Smooth muscle cell (in vitro differentiated cells): ENCODE measurements around the gene IL1F10. TPM values are rescaled to one million over a fixed set of nuclear protein-coding genes. Genes with fewer than 3 reads are reported as not detected.

Source experiments
- DNase-seq: peaks from one replicate; lab custom pipeline; 2025; ENCODE audit not compliant: unreplicated experiment; lab: John Stamatoyannopoulos, UW
- H2AFZ ChIP-seq: fragments of 200-600 bp; sonication (generic); 2 replicates; pipeline ENCODE4 v1.6.0; 2016; ENCODE audit warnings: antibody characterized with exemption, low read depth, mild to moderate bottlenecking
- H3F3A ChIP-seq: fragments of 200-600 bp; sonication (generic); 2 replicates; pipeline ENCODE4 v1.6.0; 2017; ENCODE audit warnings: antibody characterized with exemption, low read depth
- H3K27ac ChIP-seq: fragments of 200-600 bp; sonication (generic); 2 replicates; pipeline ENCODE4 v1.5.1; 2016; ENCODE audit warnings: low read depth, mild to moderate bottlenecking
- H3K27me3 ChIP-seq: fragments of 200-600 bp; sonication (generic); 2 replicates; pipeline ENCODE4 v1.6.1; 2016; ENCODE audit warnings: low read depth, mild to moderate bottlenecking
- H3K36me3 ChIP-seq: fragments of 200-600 bp; sonication (generic); 2 replicates; pipeline ENCODE4 v1.5.1; 2016; ENCODE audit warnings: low read depth
- H3K4me1 ChIP-seq: fragments of 200-600 bp; sonication (generic); 2 replicates; pipeline ENCODE4 v1.5.1; 2016; ENCODE audit warnings: low read depth
- H3K4me2 ChIP-seq: fragments of 200-600 bp; sonication (generic); 2 replicates; pipeline ENCODE4 v1.6.0; 2016; ENCODE audit warnings: mild to moderate bottlenecking
- H3K4me3 ChIP-seq: fragments of 200-600 bp; sonication (generic); 2 replicates; pipeline ENCODE4 v1.5.1; 2016; ENCODE audit warnings: mild to moderate bottlenecking
- H3K79me2 ChIP-seq: fragments of 200-600 bp; sonication (generic); 2 replicates; pipeline ENCODE4 v1.6.0; 2016; ENCODE audit warnings: low read depth, mild to moderate bottlenecking
- H3K9ac ChIP-seq: fragments of 200-600 bp; sonication (generic); 2 replicates; pipeline ENCODE4 v1.6.0; 2016; ENCODE audit warnings: low read depth
- H3K9me3 ChIP-seq: fragments of 200-600 bp; sonication (generic); replicated peaks from 2 replicates; pipeline ENCODE4 v1.5.1; 2016; ENCODE audit warnings: low read depth
- H4K20me1 ChIP-seq: fragments of 200-600 bp; sonication (generic); 2 replicates; pipeline ENCODE4 v1.6.0; 2016; ENCODE audit warnings: low read depth
- WGBS: methylation state at CpG from one replicate; pipeline ENCODE4 v1.1.7; 2016; ENCODE audit warnings: low lambda C conversion rate; 5-methylcytosine and 5-hydroxymethylcytosine counted together
- polyA plus RNA-seq: library from polyadenylated mRNA; unstranded; fragments of >200 nt; fragmentation: Nextera tagmentation; extraction: Ambion mirVana; gene quantifications from 2 replicates; pipeline ENCODE4 v1.2.1, GENCODE V29; 2016
- total RNA-seq: library from RNA; depleted of rRNA; stranded (reverse); fragments of >200 nt; gene quantifications from 2 replicates; pipeline ENCODE4 v1.2.3, GENCODE V29; 2014
- TF ChIP-seq, protein P1 (sequence below): fragments of 200-600 bp; sonication (generic); IDR thresholded peaks from 2 replicates; pipeline ENCODE4 v1.5.1; 2017; ENCODE audit warnings: borderline replicate concordance, mild to moderate bottlenecking, antibody characterized with exemption; ENCODE audit not compliant: insufficient read depth, poor library complexity, severe bottlenecking

Gene IL1F10
- total and polyA plus RNA-seq, 2 experiments from 2014 or later = not detected

DNA sequence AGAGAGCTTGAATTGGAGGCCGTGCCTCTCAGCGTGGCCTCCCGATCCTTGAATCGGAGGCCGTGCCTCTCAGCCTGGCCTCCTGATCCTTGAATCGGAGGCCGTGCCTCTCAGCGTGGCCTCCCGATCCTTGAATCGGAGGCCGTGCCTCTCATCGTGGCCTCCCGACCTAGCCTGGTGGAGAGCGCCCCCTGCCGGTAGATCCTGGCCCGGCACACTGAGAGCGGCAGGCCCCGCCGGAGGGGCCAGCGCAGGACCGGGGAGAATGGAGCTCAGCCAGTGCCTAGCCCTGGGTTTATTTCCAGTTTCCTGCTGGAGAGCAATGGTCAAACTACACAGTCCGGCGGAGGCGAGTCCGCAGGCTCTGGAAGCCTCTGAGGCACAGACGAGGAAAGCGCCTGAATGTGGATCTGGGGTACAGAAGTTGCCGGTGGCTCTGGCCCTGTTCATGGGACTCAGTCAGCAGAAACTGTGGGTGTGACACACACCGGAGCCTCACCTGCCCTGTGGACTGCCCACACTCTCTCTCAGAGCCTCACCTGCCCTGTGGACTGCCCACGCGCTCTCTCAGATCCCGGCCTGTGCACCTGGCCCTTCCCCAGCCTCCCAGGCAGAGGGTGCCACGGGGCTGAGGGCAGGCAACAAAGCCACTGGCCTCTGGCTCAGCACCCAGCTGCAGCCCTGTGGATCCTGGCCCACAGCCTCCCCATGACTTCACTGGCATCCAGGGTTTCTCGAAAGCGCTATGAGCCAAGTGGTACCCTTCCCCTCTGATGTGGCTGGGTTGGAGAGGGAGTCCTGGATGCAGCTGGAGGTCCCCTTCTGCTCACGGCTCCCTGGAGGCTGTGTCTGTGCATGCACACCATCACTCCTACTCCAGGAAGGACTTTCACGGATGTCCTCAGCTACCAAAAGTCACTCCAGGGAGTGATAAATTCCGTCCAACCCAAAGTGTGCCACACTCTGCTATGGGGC lies 16.6 kb upstream of the IL1F10 start:
- H3K27me3 ChIP-seq = no peaks in the 10 kb centered on the region
- no peaks in the 10 kb centered on the region for H4K20me1 ChIP-seq
- no peaks in the 10 kb centered on the region for H3K36me3 ChIP-seq
- H2AFZ ChIP-seq = no peak overlapping the region
- no peak overlapping the region for H3K27ac ChIP-seq
- no peaks in the 10 kb centered on the region for H3K79me2 ChIP-seq
- WGBS = 91% methylated on average over 37 of the region's 38 CpGs
- no peak overlapping the region for H3K4me3 ChIP-seq
- H3F3A ChIP-seq = no peaks in the 10 kb centered on the region
- H3K9ac ChIP-seq = no peak overlapping the region
- TF ChIP-seq, protein P1, sequence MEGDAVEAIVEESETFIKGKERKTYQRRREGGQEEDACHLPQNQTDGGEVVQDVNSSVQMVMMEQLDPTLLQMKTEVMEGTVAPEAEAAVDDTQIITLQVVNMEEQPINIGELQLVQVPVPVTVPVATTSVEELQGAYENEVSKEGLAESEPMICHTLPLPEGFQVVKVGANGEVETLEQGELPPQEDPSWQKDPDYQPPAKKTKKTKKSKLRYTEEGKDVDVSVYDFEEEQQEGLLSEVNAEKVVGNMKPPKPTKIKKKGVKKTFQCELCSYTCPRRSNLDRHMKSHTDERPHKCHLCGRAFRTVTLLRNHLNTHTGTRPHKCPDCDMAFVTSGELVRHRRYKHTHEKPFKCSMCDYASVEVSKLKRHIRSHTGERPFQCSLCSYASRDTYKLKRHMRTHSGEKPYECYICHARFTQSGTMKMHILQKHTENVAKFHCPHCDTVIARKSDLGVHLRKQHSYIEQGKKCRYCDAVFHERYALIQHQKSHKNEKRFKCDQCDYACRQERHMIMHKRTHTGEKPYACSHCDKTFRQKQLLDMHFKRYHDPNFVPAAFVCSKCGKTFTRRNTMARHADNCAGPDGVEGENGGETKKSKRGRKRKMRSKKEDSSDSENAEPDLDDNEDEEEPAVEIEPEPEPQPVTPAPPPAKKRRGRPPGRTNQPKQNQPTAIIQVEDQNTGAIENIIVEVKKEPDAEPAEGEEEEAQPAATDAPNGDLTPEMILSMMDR = no peak
- no peaks in the 10 kb centered on the region for H3K4me1 ChIP-seq
- no peak overlapping the region for H3K4me2 ChIP-seq
- no peak for DNase-seq
- H3K9me3 ChIP-seq = no peaks in the 10 kb centered on the region

DNA sequence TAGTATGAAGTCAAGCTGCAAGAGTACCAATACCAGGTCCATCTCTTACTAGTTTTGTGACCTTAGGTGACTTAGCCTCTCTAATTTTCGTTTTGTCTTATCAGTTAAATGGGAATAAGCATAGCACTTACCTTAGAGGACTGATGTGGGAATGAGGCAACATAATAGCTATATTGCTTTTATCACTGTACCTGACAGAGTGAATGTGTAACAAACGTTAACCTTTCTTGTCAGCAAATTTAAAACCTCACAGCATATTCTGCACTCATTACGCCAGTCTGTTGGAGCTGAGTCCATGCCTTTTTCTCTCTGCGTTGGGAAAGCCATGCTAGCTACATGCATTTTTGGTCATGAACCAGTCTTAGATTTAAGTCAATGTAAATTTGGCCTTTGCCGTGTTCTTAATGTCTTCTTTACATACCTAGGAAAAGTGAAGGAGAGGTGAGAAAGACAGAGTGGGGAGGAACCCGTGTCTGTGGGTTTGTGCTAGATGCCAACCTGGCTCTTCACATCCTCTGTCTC lies 15.3 kb upstream of the IL1F10 start, which contains the start of gene IL36B:
Gene IL36B (minus strand): TSS at position 472 of the 522 bp plus-strand sequence.
- Histone ChIP-seq H3K36me3 (no peaks in the 10 kb centered on the region), H4K20me1 (no peaks in the 10 kb centered on the region), H3K9ac (no peak within 1 kb of the TSS), H3K79me2 (no peaks in the 10 kb centered on the region), H3K4me2 (no peak within 1 kb of the TSS), H3K4me3 (no peak within 1 kb of the TSS), H3K27me3 (no peaks in the 10 kb centered on the region), H3K9me3 (no peaks in the 10 kb centered on the region), H3K4me1 (no peaks in the 10 kb centered on the region), H3K27ac (no peak within 1 kb of the TSS), H2AFZ (no peak within 1 kb of the TSS), H3F3A (no peaks in the 10 kb centered on the region)
- no peak for DNase-seq
- 79% methylated on average over 6 of the region's 6 CpGs for WGBS
- TF ChIP-seq, protein P1 = no peak

DNA sequence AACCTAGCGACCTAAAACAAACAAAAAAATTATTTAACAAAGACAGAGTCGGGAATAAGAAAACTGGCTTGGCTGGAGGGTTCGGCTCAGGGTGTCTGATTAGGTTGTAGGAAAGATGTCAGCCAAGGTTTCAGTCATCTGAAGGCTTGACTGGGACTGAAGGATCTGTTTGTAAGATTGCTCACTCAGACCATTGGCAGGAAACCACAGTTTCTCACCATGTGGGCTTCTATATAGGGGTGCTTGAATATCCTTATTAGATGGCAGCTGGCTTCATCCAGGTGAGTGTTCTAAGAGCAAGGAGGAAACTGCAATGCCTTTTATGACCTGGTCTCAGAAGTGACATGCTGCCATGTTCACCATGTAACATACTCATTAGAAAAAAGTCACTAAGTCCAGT lies 14.1 kb upstream of the IL1F10 start:
- TF ChIP-seq, protein P1 = no peak
- H3K36me3 ChIP-seq = no peaks in the 10 kb centered on the region
- H3K79me2 ChIP-seq = no peaks in the 10 kb centered on the region
- H3K9ac ChIP-seq = no peak overlapping the region
- H2AFZ ChIP-seq = no peak overlapping the region
- WGBS = 73% methylated on average over 3 of the region's 3 CpGs
- H4K20me1 ChIP-seq = no peaks in the 10 kb centered on the region
- no peak overlapping the region for H3K4me3 ChIP-seq
- no peaks in the 10 kb centered on the region for H3K4me1 ChIP-seq
- no peak overlapping the region for H3K4me2 ChIP-seq
- DNase-seq = no peak
- H3F3A ChIP-seq = no peaks in the 10 kb centered on the region
- H3K9me3 ChIP-seq = no peaks in the 10 kb centered on the region
- no peaks in the 10 kb centered on the region for H3K27me3 ChIP-seq
- H3K27ac ChIP-seq = no peak overlapping the region
